ENCODE data around the gene FBXO7.
"Not testable (repeated sequence)": the region's sequence is repeated elsewhere in the genome, so short reads cannot be mapped to it uniquely, and the experiment has no call there.

Gene FBXO7

DNA sequence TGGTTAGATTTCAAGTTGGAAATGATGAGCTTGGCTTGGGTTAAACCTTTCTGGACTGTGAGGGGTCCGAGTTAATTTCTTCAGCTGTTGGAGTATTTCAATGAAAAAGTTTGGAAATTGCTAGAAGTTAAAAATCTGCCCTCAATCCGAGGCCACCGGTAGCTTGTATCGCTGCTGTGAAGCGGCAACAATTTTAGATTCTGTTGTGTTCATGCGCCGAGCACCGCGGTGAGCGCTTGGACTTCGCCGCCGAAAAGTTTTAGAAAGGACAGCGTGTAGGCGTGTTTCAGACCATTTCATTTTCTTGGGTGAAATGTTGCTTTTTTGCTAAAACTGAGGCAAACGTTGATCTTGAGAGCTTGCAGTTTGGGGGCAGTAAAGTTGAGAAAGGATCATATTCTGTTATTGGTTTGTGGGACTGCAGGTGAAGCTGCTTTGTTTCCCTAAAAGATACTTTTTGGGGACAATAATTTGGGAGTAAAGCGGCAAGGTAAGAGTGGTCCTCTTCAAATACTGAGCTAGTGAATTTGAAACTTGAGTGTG lies 928 bp downstream of the FBXO7 start:
- Mint-ChIP-seq H3K36me3 (ENCODE audit: low read depth) (peaks cover 9% of the 10 kb centered on the region), H3K4me3 (peak overlapping the region; percentile 88 to 96 (median 96)), H3K27ac (peak overlapping the region; percentile 88 to 91 (median 91)), H3K27me3 (ENCODE audit: low read depth) (peaks cover 3% of the 10 kb centered on the region), H3K9me3 (no peaks in the 10 kb centered on the region), H3K4me1 (peaks cover 15% of the 10 kb centered on the region)
- TF ChIP-seq, protein P1, sequence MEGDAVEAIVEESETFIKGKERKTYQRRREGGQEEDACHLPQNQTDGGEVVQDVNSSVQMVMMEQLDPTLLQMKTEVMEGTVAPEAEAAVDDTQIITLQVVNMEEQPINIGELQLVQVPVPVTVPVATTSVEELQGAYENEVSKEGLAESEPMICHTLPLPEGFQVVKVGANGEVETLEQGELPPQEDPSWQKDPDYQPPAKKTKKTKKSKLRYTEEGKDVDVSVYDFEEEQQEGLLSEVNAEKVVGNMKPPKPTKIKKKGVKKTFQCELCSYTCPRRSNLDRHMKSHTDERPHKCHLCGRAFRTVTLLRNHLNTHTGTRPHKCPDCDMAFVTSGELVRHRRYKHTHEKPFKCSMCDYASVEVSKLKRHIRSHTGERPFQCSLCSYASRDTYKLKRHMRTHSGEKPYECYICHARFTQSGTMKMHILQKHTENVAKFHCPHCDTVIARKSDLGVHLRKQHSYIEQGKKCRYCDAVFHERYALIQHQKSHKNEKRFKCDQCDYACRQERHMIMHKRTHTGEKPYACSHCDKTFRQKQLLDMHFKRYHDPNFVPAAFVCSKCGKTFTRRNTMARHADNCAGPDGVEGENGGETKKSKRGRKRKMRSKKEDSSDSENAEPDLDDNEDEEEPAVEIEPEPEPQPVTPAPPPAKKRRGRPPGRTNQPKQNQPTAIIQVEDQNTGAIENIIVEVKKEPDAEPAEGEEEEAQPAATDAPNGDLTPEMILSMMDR (IDR thresholded peaks at IDR 0.05; ENCODE audit: unreplicated experiment in 3 of 3), result no peak

DNA sequence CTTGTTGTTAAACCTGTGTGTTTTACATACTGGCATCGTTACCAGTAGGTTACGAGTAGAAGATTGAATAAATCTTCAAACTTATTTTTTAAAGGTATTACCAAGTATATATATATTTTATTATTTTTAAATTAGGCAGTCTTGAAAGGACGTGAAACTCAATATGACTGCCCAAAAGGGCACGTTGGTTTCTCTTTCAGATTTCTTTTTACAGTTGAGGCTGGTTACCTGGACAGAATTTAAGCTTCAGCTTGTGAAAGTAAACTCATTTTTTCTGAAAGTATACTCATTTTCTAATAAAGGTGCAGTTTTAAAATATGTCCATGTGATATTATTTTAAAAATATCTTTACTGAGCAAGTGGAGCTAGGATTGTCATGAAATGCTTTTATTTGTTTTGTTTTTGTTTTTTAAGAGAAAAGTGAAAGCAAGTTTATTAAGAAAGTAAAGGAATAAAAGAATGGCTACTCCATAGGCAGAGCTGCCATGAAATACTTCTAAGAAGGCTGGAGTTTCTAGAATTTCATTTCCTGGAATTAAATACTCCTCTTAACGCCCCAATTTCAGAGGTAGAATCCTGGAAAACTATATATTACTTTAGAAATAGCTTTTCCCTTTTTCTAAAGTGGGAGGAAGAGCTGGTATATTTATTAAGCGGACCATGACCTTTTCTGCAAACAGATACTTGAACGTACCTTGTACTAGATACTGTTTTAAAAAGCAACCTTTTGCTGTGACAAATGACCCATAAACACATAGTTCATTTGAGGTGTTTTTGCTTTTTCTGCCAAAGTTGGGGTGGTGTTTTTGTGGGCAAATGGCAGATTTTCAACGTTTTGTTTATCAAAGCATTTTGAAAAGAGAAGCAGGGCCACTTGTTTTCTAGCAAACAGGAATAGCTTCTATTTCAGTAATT lies 1.9 kb downstream of the FBXO7 start:
- peaks cover 15% of the 10 kb centered on the region for H3K4me1 Mint-ChIP-seq
- peaks cover 2% of the 10 kb centered on the region for H3K27me3 Mint-ChIP-seq (ENCODE audit: low read depth)
- TF ChIP-seq, protein P1 (IDR thresholded peaks at IDR 0.05; ENCODE audit: unreplicated experiment in 3 of 3), result no peak
- H3K36me3 Mint-ChIP-seq (ENCODE audit: low read depth), result peaks cover 9% of the 10 kb centered on the region
- H3K4me3 Mint-ChIP-seq, result peak overlapping the region; percentile 88 to 96 (median 96)
- no peaks in the 10 kb centered on the region for H3K9me3 Mint-ChIP-seq
- peak overlapping the region; percentile 88 to 91 (median 91) for H3K27ac Mint-ChIP-seq

DNA sequence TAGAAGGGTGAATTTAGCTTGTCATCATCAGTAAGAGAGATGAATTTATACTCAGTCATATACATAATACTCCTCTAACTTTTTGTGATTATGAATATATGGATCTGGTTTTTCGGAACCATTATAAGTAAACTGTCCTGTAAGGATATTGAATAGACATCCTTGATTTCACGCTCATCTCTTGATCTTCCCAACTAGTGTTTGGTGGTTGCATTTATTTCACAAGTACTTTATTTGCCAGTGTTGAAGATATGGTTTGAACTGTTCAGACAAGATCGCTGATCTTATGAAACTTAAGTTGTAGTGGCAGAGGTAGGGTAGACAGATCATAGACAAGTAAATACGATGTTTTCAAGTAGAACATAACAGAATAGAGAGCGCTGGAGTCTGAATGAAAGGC lies 3.0 kb downstream of the FBXO7 start:
- Mint-ChIP-seq H3K4me1 (peaks cover 15% of the 10 kb centered on the region), H3K9me3 (no peaks in the 10 kb centered on the region), H3K36me3 (ENCODE audit: low read depth) (peaks cover 9% of the 10 kb centered on the region), H3K27me3 (ENCODE audit: low read depth) (no peaks in the 10 kb centered on the region), H3K4me3 (no peak overlapping the region), H3K27ac (no peak overlapping the region)
- TF ChIP-seq, protein P1 (IDR thresholded peaks at IDR 0.05; ENCODE audit: unreplicated experiment in 3 of 3), result no peak

DNA sequence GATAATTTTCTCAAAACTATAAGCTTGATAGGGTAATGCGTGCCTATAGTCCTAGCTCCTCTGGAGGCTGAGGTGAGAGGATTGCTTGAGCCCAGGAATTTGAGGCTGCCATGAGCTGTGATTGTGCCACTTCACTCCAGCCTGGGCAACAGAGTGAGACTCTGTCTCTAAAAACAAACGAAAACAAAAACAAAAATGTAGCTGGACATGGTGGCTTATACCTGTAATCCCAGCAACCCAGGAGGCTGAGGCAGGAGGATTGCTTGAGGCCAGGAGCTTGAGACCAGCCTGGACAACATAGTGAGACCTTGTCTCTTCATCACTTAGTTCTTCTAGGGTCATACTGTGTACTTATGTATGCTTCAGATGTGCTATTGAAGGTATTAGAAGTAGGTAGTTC lies 3.9 kb downstream of the FBXO7 start:
- H3K4me1 Mint-ChIP-seq, result peaks cover 15% of the 10 kb centered on the region
- H3K27me3 Mint-ChIP-seq (ENCODE audit: low read depth); H3K4me3 Mint-ChIP-seq; H3K36me3 Mint-ChIP-seq (ENCODE audit: low read depth); H3K9me3 Mint-ChIP-seq; H3K27ac Mint-ChIP-seq: not testable (repeated sequence)

DNA sequence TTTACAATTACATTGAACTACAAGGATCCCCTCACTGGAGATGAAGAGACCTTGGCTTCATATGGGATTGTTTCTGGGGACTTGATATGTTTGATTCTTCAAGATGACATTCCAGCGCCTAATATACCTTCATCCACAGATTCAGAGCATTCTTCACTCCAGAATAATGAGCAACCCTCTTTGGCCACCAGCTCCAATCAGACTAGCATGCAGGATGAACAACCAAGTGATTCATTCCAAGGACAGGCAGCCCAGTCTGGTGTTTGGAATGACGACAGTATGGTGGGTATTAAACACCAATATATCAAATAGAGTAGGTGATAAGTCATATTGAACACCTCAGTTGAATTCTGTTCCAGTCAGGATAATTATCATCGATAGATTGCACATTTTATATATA lies 4.4 kb downstream of the FBXO7 start:
- Mint-ChIP-seq H3K27ac (no peak overlapping the region), H3K36me3 (ENCODE audit: low read depth) (peaks cover 9% of the 10 kb centered on the region), H3K27me3 (ENCODE audit: low read depth) (no peaks in the 10 kb centered on the region), H3K4me3 (no peak overlapping the region), H3K9me3 (no peaks in the 10 kb centered on the region), H3K4me1 (peaks cover 15% of the 10 kb centered on the region)
- TF ChIP-seq, protein P1 (IDR thresholded peaks at IDR 0.05; ENCODE audit: unreplicated experiment in 3 of 3), result no peak

DNA sequence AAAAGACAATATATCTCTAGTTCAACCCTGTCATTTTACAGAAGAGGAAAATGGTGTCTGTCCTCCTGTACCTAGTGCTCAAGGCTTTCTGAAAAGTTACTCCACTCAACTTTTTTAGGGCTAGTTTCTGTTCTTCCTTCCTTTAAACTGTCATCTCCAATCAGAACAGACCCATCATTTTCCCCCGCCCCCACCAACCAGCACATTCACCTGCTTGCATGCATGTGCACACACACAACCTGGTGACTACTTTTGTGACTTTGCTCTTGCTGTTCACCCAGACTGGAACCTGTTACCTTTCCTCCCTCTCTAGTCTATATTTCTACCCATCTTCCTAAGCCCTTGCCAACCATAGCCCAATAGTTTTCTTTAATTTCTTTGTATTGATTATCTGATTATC lies 5.6 kb downstream of the FBXO7 start:
- Mint-ChIP-seq H3K9me3 (no peaks in the 10 kb centered on the region), H3K36me3 (ENCODE audit: low read depth) (peaks cover 9% of the 10 kb centered on the region), H3K4me1 (peaks cover 15% of the 10 kb centered on the region), H3K4me3 (peak overlapping the region in 1 of 3 experiments; percentile 10), H3K27me3 (ENCODE audit: low read depth) (no peaks in the 10 kb centered on the region), H3K27ac (no peak overlapping the region)
- TF ChIP-seq, protein P1 (IDR thresholded peaks at IDR 0.05; ENCODE audit: unreplicated experiment in 3 of 3), result no peak

All from nephron (organoid).